Stimulated activated CD4-positive, alpha-beta T cell treated with anti-CD3 and anti-CD28 coated beads, Interleukin-4, amount 100 ng/mL, for 48 hours (primary cell): ENCODE data around the gene SPRR4.

Experiments
- DNase-seq, 2 donors: peaks; one replicate each; pipeline ENCODE4 v3.0.0-alpha.2; 2020; ENCODE audit warnings: low read depth in 2 of 2

The SPRR4 gene

DNA sequence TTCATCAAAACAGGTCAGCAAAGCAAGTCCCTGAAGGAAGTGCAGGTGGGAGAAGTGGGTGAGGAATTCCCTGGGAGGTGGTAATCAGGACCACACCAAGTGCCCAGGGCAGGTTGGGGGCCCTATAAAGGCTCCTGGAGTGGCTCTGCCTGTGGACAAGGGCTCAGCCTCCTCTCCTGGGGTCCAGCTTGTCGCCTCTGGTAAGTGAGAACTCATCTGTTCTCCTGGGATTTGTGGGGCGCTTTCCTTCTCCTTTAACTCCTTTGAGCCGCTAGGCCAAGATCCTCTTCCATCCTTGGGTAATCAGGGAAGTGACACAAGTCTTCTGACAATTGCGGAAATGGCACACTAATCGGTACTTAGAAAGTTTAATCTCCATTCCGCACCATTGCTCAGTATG is at the start of gene SPRR4:
Gene SPRR4, plus strand, starts transcription at position 154 of the 400 bp plus-strand sequence. CDS start 1,243 bp downstream, outside the sequence.
- no peak for DNase-seq

DNA sequence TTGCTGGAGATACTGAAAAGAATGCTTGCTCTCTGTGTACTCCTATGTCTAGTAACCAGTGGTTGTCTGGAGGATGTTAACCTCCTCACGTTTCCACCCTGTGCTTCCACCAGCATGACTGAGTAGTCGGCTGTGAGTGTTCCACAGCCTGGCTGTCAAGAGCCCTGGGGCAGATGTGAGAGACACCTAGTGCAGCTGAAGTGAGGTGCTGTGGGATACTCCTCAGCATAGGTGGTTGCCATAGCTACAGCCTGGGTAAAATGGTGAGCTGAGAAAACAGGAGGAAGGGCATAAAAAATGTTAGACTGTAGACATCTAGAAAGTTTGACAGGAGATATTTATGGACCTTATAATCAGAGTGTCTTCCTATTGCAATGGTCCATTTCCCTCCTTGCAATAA is 46.3 kb upstream of the SPRR4 start:
- DNase-seq: no peak

GRCh38 chr1:152926091-152926490 is 44.4 kb upstream of the SPRR4 start:
- DNase-seq: no peak

GRCh38 chr1:152928671-152929070 is 41.8 kb upstream of the SPRR4 start:
- DNase-seq: no peak

- no peak for DNase-seq
Observed at GRCh38 chr1:152932170-152932811, 38.2 kb upstream of the SPRR4 start.

GRCh38 chr1:152933196-152933595 is 37.3 kb upstream of the SPRR4 start:
- DNase-seq: no peak

DNA sequence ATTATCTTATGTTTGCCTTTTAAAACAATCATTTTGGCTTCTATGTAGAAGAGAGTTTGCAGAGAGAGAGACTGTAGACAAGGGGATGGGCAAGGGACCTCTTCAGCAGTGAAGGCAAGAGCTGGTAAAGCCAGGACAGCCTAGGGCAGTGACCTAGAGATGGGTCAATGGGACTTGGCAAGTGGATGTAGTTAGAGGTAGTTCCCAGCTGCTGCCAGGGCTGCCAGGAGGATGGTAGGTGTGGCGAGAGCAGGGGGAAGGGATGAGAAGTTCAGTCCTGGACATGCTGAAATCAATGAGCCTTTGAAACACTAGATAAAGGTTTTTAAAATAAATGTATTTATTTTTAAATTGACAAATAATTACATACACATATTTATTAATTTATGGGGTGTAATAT is 29.8 kb upstream of the SPRR4 start:
- no peak for DNase-seq

- DNase-seq: no peak
Observed at GRCh38 chr1:152941037-152941711, 29.3 kb upstream of the SPRR4 start.

GRCh38 chr1:152942161-152942560 is 28.3 kb upstream of the SPRR4 start:
- DNase-seq: no peak

DNA sequence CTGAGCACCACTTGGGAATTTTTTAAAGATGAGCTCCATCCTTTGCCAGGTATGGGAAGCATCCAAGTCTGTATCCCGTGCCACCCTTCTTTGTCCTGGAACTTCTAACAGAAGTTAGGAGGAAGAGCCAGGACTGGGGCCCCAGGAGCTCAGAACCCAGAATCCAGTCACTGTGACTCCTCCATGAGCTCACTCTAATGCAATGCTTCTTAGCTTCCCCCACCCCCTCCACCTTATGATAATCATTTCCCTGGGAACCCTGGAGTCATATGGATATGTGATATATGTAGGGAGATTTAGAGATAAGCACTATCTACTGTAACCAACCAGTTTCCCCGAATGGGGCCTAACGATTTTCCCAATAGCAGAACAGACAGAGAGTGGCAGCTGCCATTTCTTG is 24.2 kb upstream of the SPRR4 start:
- DNase-seq: no peak

- no peak for DNase-seq
Observed at GRCh38 chr1:152946651-152947256, 23.7 kb upstream of the SPRR4 start, which contains the start of gene SPRR5. Gene SPRR5 (plus strand): TSS chr1:152947206. CDS start chr1:152948555, 1,349 bp downstream.

DNA sequence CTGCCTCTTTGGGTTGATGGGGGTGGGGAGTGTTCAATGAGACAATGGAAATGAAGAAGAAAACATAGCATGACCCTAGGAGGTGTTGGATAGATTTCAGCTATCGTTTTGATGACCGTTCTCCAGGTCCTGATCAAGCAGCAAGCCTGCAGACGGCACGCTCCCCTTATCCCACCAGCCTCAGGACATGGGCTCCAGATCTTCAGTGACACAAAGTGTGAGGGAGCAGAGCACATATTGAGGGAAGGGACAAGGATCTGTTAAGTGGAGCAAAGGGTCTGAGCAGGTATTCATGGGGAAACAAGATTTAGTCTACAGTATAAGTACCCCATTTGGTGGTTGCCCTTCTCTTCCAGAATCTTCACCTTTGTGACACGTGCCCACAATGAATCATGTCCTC is 18.7 kb upstream of the SPRR4 start:
- DNase-seq: no peak

DNA sequence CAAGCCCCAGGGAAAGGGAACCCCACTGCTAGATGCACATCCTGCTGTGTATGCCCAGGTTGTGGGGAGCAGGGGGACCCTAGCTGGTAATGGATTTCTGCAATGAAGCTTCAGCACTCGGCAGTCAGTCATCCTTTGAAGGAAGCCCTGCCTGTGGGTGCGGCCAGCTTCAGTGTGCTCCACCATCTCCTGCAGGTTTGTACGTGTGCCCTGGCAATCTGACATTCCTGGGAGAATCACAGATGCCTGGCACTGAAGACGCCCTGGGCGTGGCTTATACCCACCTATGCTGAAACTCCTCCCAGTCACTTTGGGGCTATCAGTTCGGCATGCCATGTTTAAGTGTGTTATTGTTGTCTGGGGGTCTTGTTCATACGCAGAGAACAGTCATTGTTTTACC is 16.7 kb upstream of the SPRR4 start:
- no peak for DNase-seq

DNA sequence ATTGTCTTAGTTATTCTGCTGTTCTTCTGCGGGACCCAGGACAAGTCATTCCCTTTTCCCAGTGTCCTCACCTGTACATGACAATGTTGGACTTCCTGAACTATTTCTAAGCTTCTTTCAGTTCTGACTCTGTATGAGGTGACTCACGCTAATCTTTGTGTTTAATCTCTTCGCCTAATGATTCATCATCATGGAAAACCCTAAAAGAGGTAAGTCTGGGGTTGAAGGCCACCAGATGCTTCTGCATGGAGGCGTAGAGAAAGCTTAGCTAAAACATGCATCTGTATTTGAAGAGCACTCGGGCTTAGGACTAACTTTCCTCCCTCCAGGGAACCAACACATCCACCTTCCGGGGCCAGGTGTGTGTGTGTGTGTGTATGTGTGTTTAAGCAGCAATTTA is 16.0 kb upstream of the SPRR4 start:
- no peak for DNase-seq

DNA sequence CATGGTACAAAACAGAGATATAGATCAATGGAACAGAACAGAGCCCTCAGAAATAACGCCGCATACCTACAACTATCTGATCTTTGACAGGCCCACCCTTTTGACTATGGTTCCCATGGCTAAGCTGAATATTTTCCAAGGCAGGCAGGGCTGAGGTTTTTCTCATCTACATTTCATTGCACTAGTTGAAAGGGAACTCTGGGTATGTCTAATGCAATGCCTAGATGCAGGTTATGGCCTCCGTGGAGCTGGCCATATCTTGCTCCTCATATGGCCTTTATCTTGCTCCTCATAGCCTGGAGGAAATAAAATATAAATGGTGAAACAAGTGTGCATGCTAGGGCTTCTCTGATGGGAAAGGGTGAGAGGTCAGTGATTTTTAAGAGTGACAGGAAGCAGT is 12.9 kb upstream of the SPRR4 start:
- no peak for DNase-seq

DNA sequence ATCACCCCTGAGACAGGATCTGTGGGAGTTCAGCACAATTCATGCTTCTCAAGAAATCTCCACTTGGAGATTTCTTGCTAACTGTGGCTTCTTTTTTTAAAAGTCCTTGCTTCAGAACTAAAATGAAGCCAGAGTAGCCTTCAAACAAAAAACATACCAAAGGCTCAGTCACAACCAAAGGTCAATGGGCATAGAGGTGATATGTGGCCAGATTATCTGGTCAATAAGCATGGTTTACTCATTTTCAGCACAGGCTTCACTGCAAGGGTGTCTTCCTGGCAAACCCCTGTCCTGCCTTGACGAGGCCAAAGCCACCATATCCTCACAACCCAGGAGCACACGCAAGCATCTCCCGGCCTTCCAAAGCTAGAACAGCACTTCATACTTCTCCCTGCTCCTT is 11.2 kb upstream of the SPRR4 start:
- DNase-seq: no peak

DNA sequence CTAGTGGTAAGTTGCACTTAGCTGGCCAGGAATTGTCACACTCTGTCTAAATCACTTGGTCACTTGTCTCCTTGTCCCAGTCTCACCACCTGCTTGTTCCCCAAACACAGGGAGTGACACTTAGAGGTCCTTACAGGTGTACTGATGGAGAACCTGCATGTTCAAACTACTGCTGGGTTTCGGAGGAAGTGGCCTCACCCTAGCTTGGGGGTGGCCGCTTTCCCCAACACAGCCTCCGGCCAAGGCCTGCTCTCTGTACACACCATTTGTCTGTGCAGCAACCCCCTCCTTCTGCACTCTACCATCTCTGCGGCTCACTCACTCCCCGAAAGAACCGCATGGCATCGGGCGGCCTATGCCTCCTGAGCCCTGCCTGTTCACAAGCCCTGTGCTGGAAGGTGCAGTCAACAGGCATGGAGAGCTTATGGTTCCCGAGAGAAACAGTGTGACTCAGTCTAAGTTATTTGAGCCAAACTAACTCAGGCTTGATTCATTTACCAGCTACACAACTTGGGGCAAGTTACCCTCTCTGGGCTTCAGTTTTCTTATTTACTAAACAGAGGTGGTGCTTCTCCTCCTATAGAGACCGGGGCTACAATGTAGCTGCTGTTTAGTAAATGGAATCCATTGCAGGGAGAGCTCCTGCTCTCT is 10.5 kb upstream of the SPRR4 start:
- DNase-seq: no peak

- DNase-seq: no peak
Observed at GRCh38 chr1:152960452-152961044, 9.9 kb upstream of the SPRR4 start.

DNA sequence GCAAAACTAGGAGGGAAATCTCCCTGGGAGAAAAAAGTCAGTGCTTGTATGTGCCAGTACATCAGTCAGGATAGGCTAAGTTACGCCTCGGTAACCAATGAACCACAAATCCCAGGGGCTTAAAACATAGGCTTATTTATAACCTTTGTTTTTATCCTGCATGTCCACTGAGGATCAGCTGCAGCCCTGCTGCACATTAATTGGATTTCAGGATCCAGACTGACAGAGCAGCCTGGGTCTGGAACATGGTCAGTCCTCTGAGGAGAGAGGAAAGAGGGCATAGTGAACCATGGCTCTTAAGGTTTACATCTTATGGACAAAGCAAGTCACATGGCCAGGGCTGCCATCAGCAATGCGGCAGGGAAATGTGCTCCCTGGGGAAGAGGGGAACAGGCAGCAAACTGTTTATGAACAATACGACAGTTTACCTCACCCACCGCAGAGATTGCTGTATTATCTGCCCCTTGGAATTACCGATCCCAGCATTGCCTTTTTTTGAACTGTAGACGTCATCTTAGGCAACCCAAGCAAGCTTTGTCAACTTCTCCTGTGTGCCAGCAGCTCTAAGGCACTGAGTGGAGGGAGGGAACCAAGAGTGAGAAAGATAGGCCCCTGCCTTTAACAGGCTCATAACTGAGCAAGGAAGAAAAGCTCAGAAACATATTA is 9.1 kb upstream of the SPRR4 start:
- DNase-seq: no peak

DNA sequence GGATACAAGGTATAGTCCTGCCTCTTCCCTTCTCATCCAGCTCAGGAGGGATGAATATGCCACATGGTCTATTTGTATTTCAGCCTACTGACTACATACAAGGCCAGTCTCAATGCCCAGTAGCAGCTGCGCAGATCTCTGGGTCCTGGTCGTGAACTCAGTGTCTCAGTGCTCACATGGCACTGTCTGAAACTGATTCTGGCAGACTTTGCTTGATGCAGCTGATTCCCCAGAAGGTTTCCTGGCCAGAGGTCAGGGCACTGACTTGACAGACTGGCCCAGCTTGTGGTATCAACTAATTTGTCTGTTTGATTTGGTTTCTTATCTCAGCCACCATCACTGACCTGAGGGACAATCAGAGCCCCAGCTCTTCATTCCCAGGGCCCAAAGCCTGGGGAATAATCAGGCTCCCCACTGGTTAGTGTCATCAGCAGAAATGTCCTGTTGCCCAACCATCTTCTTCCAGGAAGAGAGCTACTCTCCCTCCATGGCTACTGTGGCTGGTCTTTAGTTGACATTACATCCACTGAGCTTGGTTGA is 7.5 kb upstream of the SPRR4 start:
- no peak for DNase-seq

DNA sequence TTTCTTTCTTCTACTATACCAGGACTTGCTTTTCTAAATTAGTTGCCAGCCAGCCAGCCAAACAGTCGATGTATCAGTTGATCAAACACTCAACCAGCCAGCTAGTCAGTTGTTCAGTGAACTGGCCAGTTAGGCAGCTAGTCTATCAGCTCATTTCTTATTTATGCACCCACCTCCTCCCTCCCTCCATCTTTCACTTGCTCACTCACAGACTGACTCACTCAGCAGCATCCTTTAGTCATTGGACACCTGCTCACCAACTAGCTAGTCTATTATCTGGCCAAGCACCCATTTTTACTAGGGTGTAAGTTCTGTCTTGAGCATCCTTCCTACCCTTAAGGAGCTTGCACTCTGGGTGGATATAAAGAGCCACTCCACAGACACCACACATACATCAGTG is 5.9 kb upstream of the SPRR4 start:
- no peak for DNase-seq
